ENCODE data around the gene BTBD9.
"Not testable (repeated sequence)": the region's sequence is repeated elsewhere in the genome, so short reads cannot be mapped to it uniquely, and the experiment has no call there.

Gene BTBD9

GRCh38 chr6:38649744-38650143 is 10.0 kb upstream of the BTBD9 start:
- DNase-seq (ENCODE audit: low spot score): no peak

GRCh38 chr6:38648629-38649028 is 8.9 kb upstream of the BTBD9 start:
- no peak for DNase-seq (ENCODE audit: low spot score)

GRCh38 chr6:38646166-38646878 is 6.6 kb upstream of the BTBD9 start:
- no peak for DNase-seq (ENCODE audit: low spot score)

- no peak for DNase-seq (ENCODE audit: low spot score)
Measured at GRCh38 chr6:38644951-38645350, 5.2 kb upstream of the BTBD9 start.

- no peak for DNase-seq (ENCODE audit: low spot score)
Measured at GRCh38 chr6:38640216-38640909, 634 bp upstream of the BTBD9 start.

GRCh38 chr6:38638941-38639497 is 710 bp downstream of the BTBD9 start:
- peak; percentile 59 for DNase-seq (ENCODE audit: low spot score)

GRCh38 chr6:38637756-38638155 is 2.0 kb downstream of the BTBD9 start:
- no peak for DNase-seq (ENCODE audit: low spot score)

GRCh38 chr6:38636027-38636426 is 3.7 kb downstream of the BTBD9 start:
- no peak for DNase-seq (ENCODE audit: low spot score)

GRCh38 chr6:38634518-38634917 is 5.2 kb downstream of the BTBD9 start:
- DNase-seq (ENCODE audit: low spot score): no peak

GRCh38 chr6:38632490-38632889 is 7.2 kb downstream of the BTBD9 start:
- no peak for DNase-seq (ENCODE audit: low spot score)

GRCh38 chr6:38631186-38631783 is 8.4 kb downstream of the BTBD9 start:
- DNase-seq (ENCODE audit: low spot score): no peak

- no peak for DNase-seq (ENCODE audit: low spot score)
Measured at GRCh38 chr6:38625217-38625616, 14.5 kb downstream of the BTBD9 start.

GRCh38 chr6:38619342-38619741 is 20.4 kb downstream of the BTBD9 start:
- DNase-seq (ENCODE audit: low spot score): not testable (repeated sequence)

- not testable (repeated sequence) for DNase-seq (ENCODE audit: low spot score)
Measured at GRCh38 chr6:38618301-38618700, 21.4 kb downstream of the BTBD9 start.

GRCh38 chr6:38617856-38618255 is 21.9 kb downstream of the BTBD9 start:
- DNase-seq (ENCODE audit: low spot score): no peak

- peak; percentile 17 for DNase-seq (ENCODE audit: low spot score)
Measured at GRCh38 chr6:38612143-38612965, 27.4 kb downstream of the BTBD9 start.

- DNase-seq (ENCODE audit: low spot score): no peak
Measured at GRCh38 chr6:38610050-38610625, 29.6 kb downstream of the BTBD9 start.

- peak; percentile 62 for DNase-seq (ENCODE audit: low spot score)
Measured at GRCh38 chr6:38604700-38605099, 35.0 kb downstream of the BTBD9 start.

GRCh38 chr6:38603966-38604365 is 35.8 kb downstream of the BTBD9 start:
- peak; percentile 48 for DNase-seq (ENCODE audit: low spot score)

- no peak for DNase-seq (ENCODE audit: low spot score)
Measured at GRCh38 chr6:38603496-38603895, 36.2 kb downstream of the BTBD9 start.

GRCh38 chr6:38599966-38600550 is 39.7 kb downstream of the BTBD9 start:
- no peak for DNase-seq (ENCODE audit: low spot score)

Measured in kidney tubule cell (primary cell).